HL-60/S4 treated with retinoic acid at 250 ng/mL for 4 days and 3 days (cell line): ENCODE measurements around the gene SCARB2.
"Not testable (repeated sequence)": the region's sequence is repeated elsewhere in the genome, so short reads cannot be mapped to it uniquely, and the experiment has no call there.

Source experiments
- in situ Hi-C: fragments of 300-500 bp; cut with MboI; formaldehyde crosslinking; loops from 2 replicates; pipeline ENCODE4 v1.7.0; 2022; ENCODE audit warnings: low sequenced_read_pairs

SCARB2 gene, protein sequence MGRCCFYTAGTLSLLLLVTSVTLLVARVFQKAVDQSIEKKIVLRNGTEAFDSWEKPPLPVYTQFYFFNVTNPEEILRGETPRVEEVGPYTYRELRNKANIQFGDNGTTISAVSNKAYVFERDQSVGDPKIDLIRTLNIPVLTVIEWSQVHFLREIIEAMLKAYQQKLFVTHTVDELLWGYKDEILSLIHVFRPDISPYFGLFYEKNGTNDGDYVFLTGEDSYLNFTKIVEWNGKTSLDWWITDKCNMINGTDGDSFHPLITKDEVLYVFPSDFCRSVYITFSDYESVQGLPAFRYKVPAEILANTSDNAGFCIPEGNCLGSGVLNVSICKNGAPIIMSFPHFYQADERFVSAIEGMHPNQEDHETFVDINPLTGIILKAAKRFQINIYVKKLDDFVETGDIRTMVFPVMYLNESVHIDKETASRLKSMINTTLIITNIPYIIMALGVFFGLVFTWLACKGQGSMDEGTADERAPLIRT

DNA sequence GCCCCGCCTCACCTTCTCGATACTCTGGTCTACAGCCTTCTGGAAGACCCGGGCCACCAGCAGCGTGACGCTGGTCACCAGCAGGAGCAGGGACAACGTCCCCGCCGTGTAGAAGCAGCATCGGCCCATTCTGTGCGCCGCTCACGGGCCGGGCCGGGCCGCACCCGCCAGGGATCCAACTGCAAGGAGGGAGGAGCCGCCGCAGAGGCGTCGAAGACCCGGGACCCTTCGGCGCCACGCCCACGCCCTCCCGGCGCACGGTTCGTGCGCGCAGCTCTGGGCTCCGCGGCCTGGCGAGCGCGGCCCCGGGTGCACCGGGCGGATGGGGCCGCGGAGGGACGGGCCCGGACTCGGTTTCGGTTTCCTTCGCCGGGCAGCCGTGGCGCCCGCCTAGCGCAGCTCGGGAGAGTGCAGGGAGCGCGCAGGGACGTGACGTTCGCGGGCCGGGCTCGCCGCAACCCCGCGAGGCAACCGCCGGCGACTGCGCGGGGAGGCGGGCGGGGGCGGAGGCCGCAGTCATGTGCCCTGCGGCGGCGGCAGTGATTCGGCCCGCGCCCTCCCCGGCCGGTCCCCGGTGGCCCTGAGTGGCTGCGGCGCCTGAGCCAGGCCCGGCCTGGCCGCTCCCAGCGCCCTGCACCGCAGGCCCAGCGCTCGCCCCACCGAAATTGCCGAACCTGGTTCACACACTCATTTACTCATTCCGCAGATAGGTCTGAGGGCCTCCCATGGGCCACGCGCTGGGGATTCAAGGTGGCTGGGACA, at the start of gene SCARB2:
Gene SCARB2 (minus strand): TSS at position 410 of the 762 bp plus-strand sequence. CDS start 281 bp downstream, at position 129.
- in situ Hi-C loops = no loop called here

DNA sequence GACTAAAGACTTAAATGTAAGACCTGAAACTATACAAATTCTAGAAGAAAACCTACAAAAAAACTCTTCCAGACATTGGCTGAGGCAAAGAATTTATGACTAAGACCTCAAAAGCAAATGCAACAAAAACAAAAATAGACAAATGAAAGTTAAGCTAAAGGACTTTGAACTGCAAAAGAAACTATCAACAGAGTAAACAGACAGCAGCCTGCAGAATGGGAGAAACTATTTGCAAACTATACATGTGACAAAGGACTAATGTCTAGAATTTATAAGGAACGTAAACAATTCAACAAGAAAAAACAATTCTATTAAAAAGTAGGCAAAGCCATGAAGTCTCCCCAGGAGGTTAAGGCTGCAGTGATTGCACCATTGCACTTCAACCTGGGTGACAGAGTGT, 46.9 kb upstream of the SCARB2 start:
- in situ Hi-C loops = no loop called here

GRCh38 chr4:76257824-76258223, 44.2 kb upstream of the SCARB2 start:
- in situ Hi-C loops = no loop called here

GRCh38 chr4:76256968-76257367, 43.3 kb upstream of the SCARB2 start:
- in situ Hi-C loops = no loop called here

GRCh38 chr4:76256032-76256431, 42.4 kb upstream of the SCARB2 start:
- in situ Hi-C loops = no loop called here

GRCh38 chr4:76253511-76253910, 39.9 kb upstream of the SCARB2 start:
- in situ Hi-C loops = no loop called here

- in situ Hi-C loops = no loop called here
Observed at GRCh38 chr4:76252271-76252653, 38.6 kb upstream of the SCARB2 start.

GRCh38 chr4:76251441-76252270, 38.0 kb upstream of the SCARB2 start, which contains the start of gene FAM47E:
FAM47E (plus strand) TSS chr4:76251721; CDS start chr4:76251747, 26 bp downstream.
- in situ Hi-C loops = no loop called here

GRCh38 chr4:76250962-76251361, 37.3 kb upstream of the SCARB2 start:
- in situ Hi-C loops = no loop called here

- in situ Hi-C loops = no loop called here
Observed at GRCh38 chr4:76246852-76247251, 33.2 kb upstream of the SCARB2 start.

DNA sequence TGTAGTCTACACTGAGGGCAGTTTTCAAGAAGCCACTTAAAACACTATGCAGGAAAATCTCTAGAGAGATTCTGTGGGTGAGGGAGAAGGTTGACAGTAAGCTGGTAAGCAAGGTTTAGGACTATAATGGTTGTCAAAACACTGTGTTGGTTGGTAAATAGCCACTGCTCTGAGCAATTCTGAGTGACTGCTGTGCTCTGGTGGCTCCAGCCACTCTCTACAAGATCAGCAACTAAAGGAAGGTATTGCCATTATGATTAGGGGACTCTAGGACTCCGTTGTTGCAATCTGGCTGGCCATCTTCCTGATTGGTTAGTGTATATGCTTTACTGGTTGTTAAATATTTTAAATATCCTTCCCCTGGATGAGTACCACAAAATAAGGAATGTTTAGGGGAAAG, 32.4 kb upstream of the SCARB2 start:
- in situ Hi-C loops = no loop called here

DNA sequence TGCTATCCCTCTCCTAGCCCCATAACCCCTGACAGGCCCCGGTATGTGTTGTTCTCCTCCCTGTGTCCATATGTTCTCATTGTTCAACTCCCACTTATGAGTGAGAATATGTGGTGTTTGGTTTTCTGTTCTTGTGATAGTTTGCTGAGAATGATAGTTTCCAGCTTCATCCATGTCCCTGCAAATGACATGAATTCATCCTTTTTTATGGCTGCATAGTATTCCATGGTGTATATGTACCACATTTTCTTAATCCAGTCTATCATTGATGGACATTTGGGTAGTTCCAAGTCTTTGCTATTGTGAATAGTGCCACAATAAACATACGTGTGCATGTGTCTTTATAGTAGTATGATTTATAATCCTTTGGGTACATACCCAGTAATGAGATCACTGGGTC, 30.3 kb upstream of the SCARB2 start:
- in situ Hi-C loops = not testable (repeated sequence)

GRCh38 chr4:76240236-76240635, 26.6 kb upstream of the SCARB2 start:
- in situ Hi-C loops = no loop called here

DNA sequence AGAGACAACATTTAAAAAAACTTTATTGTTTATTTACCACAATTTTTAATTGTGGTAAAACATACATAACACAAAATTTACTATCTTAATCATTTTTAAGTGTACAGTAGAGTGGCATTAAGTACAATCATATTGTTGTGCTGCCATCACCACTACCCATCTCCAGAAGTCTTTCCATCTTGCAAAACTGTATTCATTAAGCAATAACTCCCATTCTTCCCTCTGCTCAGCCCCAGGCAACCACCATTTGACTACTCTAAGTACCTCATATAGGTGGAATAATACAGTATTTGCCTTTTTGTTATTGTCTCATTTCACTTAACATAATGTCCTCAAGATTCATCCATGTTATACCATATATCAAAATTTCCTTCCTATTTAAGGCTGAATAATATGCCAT, 25.1 kb upstream of the SCARB2 start:
- in situ Hi-C loops = no loop called here

GRCh38 chr4:76238236-76238635, 24.6 kb upstream of the SCARB2 start:
- in situ Hi-C loops = no loop called here

DNA sequence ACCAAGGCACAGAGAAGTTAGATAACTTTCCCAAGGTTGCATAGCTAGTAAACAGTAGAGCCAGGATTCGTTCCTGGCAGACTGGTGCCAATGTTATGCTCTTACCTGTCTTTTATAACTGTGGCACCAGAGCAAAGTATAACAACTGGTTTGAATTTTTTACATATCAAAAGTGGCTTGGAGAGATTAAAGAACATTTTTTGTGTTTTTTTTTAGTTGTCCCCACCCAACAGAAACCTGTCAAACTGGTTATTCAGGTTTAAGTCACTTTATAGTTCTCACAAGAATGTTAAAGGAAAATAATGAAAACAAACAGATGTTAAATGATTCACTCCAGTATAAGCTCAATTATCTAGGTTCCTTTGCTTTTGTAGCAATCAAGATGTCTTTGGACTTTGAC, 22.3 kb upstream of the SCARB2 start:
- in situ Hi-C loops = no loop called here

GRCh38 chr4:76235407-76235806, 21.8 kb upstream of the SCARB2 start:
- in situ Hi-C loops = no loop called here

- in situ Hi-C loops = no loop called here
Observed at GRCh38 chr4:76234679-76235044, 21.0 kb upstream of the SCARB2 start.

- in situ Hi-C loops = no loop called here
Observed at GRCh38 chr4:76233967-76234678, 20.5 kb upstream of the SCARB2 start.

DNA sequence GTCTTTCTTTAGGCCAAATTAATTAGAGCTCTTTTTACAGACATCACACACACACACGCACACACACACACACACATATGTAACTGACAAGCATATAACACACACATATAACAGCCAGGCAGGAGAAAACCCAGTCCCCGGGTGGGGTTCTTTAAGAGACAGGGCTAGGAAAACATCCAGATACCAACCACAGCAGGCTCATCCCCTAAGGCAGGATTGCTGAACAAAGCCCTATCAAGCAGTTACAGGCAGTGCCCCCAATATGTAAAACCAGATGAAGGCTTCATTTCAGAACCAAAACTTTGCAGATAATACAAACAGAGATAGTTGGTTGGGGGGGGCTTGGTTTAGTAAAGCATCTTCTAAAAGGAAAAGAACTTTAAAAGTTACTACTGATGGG, 19.9 kb upstream of the SCARB2 start:
- in situ Hi-C loops = no loop called here

- in situ Hi-C loops = no loop called here
Observed at GRCh38 chr4:76233083-76233482, 19.5 kb upstream of the SCARB2 start.
